Hepatocyte (in vitro differentiated cells): Measurements from ENCODE around the gene NOS1AP. TPM values are rescaled to one million over a fixed set of nuclear protein-coding genes. Genes with fewer than 3 reads are reported as not detected.

Experiments used
- DNase-seq: peaks from one replicate; pipeline ENCODE4 v3.0.0-alpha.2; 2016; ENCODE audit warnings: low spot score
- H2AFZ ChIP-seq: fragments of 200-600 bp; sonication (generic); 2 replicates; pipeline ENCODE4 v1.6.0; 2016; ENCODE audit warnings: antibody characterized with exemption, mild to moderate bottlenecking
- H3K27ac ChIP-seq: fragments of 200-600 bp; sonication (generic); 2 replicates; pipeline ENCODE4 v1.5.1; 2016; ENCODE audit warnings: mild to moderate bottlenecking
- H3K27me3 ChIP-seq: fragments of 200-600 bp; sonication (generic); 2 replicates; pipeline ENCODE4 v1.6.1; 2016
- H3K36me3 ChIP-seq: fragments of 200-600 bp; sonication (generic); replicated peaks from 2 replicates; pipeline ENCODE4 v1.5.1; 2016; ENCODE audit warnings: low read depth; ENCODE audit not compliant: insufficient read depth
- H3K4me1 ChIP-seq: fragments of 200-600 bp; sonication (generic); 2 replicates; pipeline ENCODE4 v1.5.1; 2016; ENCODE audit warnings: mild to moderate bottlenecking, moderate library complexity; ENCODE audit not compliant: insufficient read depth
- H3K4me2 ChIP-seq: fragments of 200-600 bp; sonication (generic); 2 replicates; pipeline ENCODE4 v1.6.0; 2016
- H3K4me3 ChIP-seq: fragments of 200-600 bp; sonication (generic); 2 replicates; pipeline ENCODE4 v1.5.1; 2016; ENCODE audit warnings: mild to moderate bottlenecking
- H3K79me2 ChIP-seq: fragments of 200-600 bp; sonication (generic); 2 replicates; pipeline ENCODE4 v1.6.0; 2017; ENCODE audit warnings: mild to moderate bottlenecking
- H3K9me2 ChIP-seq: fragments of 200-600 bp; sonication (generic); replicated peaks from 2 replicates; pipeline ENCODE4 v1.6.0; 2017; ENCODE audit warnings: mild to moderate bottlenecking; ENCODE audit not compliant: insufficient read depth
- H3K9me3 ChIP-seq: fragments of 200-600 bp; sonication (generic); 2 replicates; pipeline ENCODE4 v1.5.1; 2016; ENCODE audit warnings: low read depth, mild to moderate bottlenecking
- H4K20me1 ChIP-seq: fragments of 200-600 bp; sonication (generic); 2 replicates; pipeline ENCODE4 v1.6.0; 2016; ENCODE audit warnings: mild to moderate bottlenecking; ENCODE audit not compliant: insufficient read depth, poor library complexity, severe bottlenecking
- EZH2 ChIP-seq: fragments of 200-600 bp; sonication (generic); IDR thresholded peaks from 2 replicates; pipeline ENCODE4 v1.6.1; 2016; ENCODE audit warnings: antibody characterized with exemption, mild to moderate bottlenecking, borderline replicate concordance
- EZH2phosphoT487 ChIP-seq: fragments of 200-600 bp; sonication (generic); IDR thresholded peaks from one replicate; pipeline ENCODE4 v1.6.1; 2018; ENCODE audit warnings: antibody characterized with exemption, mild to moderate bottlenecking, low read depth, moderate library complexity; ENCODE audit not compliant: unreplicated experiment, severe bottlenecking
- WGBS: methylation state at CpG from one replicate; pipeline ENCODE4 v1.1.6; 2016; ENCODE audit warnings: low lambda C conversion rate; ENCODE audit errors: missing lambda C conversion rate; 5-methylcytosine and 5-hydroxymethylcytosine counted together
- polyA plus RNA-seq: library from polyadenylated mRNA; unstranded; fragments of >200 nt; fragmentation: Nextera tagmentation; extraction: Ambion mirVana; gene quantifications from 2 replicates; pipeline ENCODE4 v1.2.1, GENCODE V29; 2016
- total RNA-seq: library from RNA; depleted of rRNA; stranded (reverse); fragments of >200 nt; gene quantifications from 2 replicates; pipeline ENCODE4 v1.2.3, GENCODE V29; 2014
- TF ChIP-seq, protein P1 (sequence below): fragments of 200-600 bp; sonication (generic); IDR thresholded peaks from 2 replicates; pipeline ENCODE4 v1.5.1; 2016; ENCODE audit warnings: antibody characterized with exemption, mild to moderate bottlenecking; ENCODE audit not compliant: poor library complexity

NOS1AP gene
- total and polyA plus RNA-seq, 2 experiments from 2014 or later: 0.97 to 4.4 TPM

DNA sequence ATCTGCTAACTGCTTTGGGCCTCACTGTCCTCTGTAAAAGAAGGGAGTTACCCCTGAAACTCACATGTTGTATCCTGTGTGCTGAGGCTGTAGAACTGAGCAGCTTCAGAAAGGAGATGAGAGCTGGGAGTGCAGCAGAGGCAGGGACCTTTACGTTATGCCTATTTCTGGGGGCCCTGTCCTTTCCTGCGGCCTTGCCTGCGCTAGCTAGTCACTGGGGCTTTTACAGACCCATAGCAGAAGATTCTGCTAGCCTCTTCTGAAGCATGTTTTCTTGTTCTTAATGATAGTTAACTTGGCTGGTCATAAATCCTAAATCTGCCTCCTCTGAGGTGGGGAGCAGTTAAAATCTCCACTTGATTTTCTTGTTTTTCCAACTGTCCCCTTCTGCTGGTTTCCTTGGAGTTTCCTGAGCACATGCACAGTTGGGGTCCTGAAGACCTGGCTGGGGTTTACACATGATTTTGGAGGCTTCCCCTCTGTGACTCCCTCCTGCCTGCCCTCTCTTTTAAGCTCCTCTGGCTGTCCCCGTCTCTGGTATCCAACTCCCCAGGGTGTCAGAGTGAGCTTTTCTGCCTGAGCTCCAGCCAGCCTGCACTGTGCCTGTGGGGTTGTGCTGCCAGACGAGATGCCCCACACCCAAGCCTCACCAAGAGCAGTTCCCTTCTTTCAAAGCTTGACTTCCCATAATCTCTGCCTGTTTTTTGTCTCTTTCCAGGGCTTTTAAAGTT is 76.6 kb downstream of the NOS1AP start:
- Histone ChIP-seq H3K27me3 (no peaks in the 10 kb centered on the region), H3K4me3 (no peak overlapping the region), H3K4me2 (peak overlapping the region; percentile 14), H3K36me3 (no peaks in the 10 kb centered on the region), H3K9me3 (no peaks in the 10 kb centered on the region), H3K9me2 (no peaks in the 10 kb centered on the region), H3K27ac (no peak overlapping the region), H3K79me2 (peaks cover 27% of the 10 kb centered on the region), H3K4me1 (peaks cover 13% of the 10 kb centered on the region), H4K20me1 (no peaks in the 10 kb centered on the region), H2AFZ (no peak overlapping the region)
- DNase-seq: no peak
- 69% methylated on average over 5 of the region's 5 CpGs for WGBS
- TF ChIP-seq EZH2: no peak
- no peak for TF ChIP-seq EZH2phosphoT487
- TF ChIP-seq, protein P1, sequence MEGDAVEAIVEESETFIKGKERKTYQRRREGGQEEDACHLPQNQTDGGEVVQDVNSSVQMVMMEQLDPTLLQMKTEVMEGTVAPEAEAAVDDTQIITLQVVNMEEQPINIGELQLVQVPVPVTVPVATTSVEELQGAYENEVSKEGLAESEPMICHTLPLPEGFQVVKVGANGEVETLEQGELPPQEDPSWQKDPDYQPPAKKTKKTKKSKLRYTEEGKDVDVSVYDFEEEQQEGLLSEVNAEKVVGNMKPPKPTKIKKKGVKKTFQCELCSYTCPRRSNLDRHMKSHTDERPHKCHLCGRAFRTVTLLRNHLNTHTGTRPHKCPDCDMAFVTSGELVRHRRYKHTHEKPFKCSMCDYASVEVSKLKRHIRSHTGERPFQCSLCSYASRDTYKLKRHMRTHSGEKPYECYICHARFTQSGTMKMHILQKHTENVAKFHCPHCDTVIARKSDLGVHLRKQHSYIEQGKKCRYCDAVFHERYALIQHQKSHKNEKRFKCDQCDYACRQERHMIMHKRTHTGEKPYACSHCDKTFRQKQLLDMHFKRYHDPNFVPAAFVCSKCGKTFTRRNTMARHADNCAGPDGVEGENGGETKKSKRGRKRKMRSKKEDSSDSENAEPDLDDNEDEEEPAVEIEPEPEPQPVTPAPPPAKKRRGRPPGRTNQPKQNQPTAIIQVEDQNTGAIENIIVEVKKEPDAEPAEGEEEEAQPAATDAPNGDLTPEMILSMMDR: no peak

DNA sequence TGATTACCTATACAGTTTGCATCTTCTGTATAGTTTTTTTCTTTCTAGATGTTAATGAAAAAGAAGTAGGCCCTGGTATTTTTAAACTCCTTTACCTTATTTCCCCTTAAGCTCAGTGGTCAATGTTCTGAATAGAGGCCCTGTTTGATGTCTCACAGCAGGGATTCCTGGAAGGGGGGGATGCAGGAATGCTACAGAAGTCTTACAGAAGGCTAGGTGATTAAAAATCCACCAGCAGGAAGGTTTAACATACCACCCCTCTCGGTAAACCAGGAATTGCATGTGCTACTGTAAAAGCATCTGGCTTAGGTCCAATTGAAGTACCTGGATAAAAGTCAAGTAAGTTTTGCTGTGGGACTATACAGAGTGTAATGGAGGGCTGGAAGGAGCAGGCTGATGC is 78.3 kb downstream of the NOS1AP start:
- no peak for DNase-seq
- no peaks in the 10 kb centered on the region for H3K36me3 ChIP-seq
- WGBS: 23% methylated on average over 1 of the region's 1 CpG
- H3K4me1 ChIP-seq: peaks cover 16% of the 10 kb centered on the region
- no peak overlapping the region for H3K27ac ChIP-seq
- no peak overlapping the region for H3K4me2 ChIP-seq
- H3K9me2 ChIP-seq: no peaks in the 10 kb centered on the region
- no peaks in the 10 kb centered on the region for H3K9me3 ChIP-seq
- H3K27me3 ChIP-seq: no peaks in the 10 kb centered on the region
- H3K4me3 ChIP-seq: no peak overlapping the region
- no peaks in the 10 kb centered on the region for H4K20me1 ChIP-seq
- no peak for TF ChIP-seq EZH2phosphoT487
- H2AFZ ChIP-seq: no peak overlapping the region
- H3K79me2 ChIP-seq: peaks cover 18% of the 10 kb centered on the region

DNA sequence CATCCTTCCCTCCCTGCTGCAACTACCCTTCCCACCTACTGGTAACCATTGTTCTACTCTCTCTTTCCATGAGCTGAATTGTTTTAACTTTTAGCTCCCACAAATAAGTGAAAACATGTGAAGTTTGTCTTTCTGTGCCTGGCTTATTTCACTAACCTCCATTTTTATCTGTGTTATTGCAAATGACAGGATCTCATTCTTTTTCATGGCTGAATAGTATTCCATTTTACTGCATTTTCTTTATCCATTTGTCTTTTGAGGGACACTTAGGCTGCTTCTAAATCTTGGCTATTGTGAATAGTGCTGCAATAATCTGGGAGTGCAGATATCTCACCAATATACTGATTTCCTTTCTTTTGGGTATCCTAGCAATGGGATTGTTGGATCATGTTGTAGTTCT is 80.6 kb downstream of the NOS1AP start:
- H3K4me1 ChIP-seq: peaks cover 20% of the 10 kb centered on the region
- no peaks in the 10 kb centered on the region for H3K9me3 ChIP-seq
- H2AFZ ChIP-seq: no peak overlapping the region
- no peak overlapping the region for H3K4me2 ChIP-seq
- no peaks in the 10 kb centered on the region for H3K27me3 ChIP-seq
- DNase-seq: no peak
- no peaks in the 10 kb centered on the region for H3K9me2 ChIP-seq
- TF ChIP-seq EZH2phosphoT487 (no peak), EZH2 (no peak)
- TF ChIP-seq, protein P1: no peak
- peaks cover 9% of the 10 kb centered on the region for H3K79me2 ChIP-seq
- H3K36me3 ChIP-seq: no peaks in the 10 kb centered on the region
- no peak overlapping the region for H3K27ac ChIP-seq
- H4K20me1 ChIP-seq: no peaks in the 10 kb centered on the region
- no peak overlapping the region for H3K4me3 ChIP-seq

DNA sequence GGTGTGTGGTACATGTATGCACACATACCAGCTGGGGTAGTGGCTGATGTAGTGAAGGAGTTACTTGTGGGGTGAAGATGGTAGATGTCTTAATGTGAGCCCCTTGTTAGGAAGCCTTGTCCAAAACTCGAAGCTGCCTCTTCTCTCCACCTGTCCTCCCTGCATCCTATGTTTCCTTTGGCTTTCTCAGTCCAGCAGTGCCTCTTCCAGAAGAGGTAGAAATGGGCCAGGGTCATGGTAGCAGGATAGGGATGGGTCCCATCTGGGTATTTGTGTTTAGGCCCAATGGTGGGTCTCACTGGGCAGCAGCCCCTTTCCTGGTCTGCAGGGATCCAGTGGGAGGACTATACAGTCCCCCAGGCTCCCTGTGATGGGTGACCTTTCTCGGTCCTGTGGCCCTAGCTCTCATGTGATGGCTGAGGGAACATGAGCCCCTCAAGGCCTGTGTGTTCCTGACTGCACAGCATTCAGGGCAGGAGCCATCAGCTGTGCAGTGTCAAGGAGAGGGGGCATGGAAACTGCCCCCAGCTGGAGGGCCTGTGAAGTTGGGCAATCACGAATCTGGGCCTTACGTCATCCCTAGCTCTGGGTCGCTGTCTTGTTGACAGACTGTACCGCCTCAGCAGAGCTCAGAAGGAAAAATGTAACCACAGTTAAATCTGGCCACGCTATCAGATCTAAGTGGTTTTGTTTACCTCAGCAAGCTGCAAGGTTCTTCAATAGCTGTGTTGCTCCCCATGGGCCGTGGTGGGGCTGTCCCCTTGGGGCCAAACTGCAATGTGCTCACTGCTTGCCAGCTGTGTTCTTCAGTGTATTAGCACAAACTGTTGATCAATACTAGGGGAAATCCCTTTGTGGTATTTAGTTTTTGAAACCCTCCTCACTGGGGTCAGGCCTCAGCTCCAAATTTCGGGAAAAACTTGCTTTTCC is 82.7 kb downstream of the NOS1AP start:
- Histone ChIP-seq H3K4me3 (no peak overlapping the region), H3K9me3 (no peaks in the 10 kb centered on the region), H3K27ac (peak overlapping the region; percentile 58), H3K4me1 (peaks cover 7% of the 10 kb centered on the region), H3K9me2 (no peaks in the 10 kb centered on the region), H3K36me3 (no peaks in the 10 kb centered on the region), H3K27me3 (no peaks in the 10 kb centered on the region), H3K4me2 (peak overlapping the region; percentile 49), H2AFZ (no peak overlapping the region), H3K79me2 (peaks cover 2% of the 10 kb centered on the region), H4K20me1 (no peaks in the 10 kb centered on the region)
- peak; percentile 74 for DNase-seq
- WGBS: 45% methylated on average over 9 of the region's 9 CpGs
- TF ChIP-seq, protein P1: no peak
- TF ChIP-seq EZH2: no peak
- no peak for TF ChIP-seq EZH2phosphoT487
